ENCODE results near the gene FBLIM1. TPM values are rescaled to one million over a fixed set of nuclear protein-coding genes. Genes with fewer than 3 reads are reported as not detected.
A peak's percentile ranks its signal among the peaks of the same experiment; 100 is the strongest.

FBLIM1 gene
- total RNA-seq, 1 experiment from 2014 or later: 9.0 TPM

GRCh38 chr1:15749399-15750291, 8.9 kb upstream of the FBLIM1 start:
- H3K27ac ChIP-seq: no peak overlapping the region
- DNase-seq: peak; percentile 42 to 51
- no peaks in the 10 kb centered on the region for H3K9me3 ChIP-seq (replicated peaks)
- peaks cover 6% of the 10 kb centered on the region; the same call in 1 of the 2 replicates for H3K4me1 ChIP-seq
- no peaks in the 10 kb centered on the region for H3K27me3 ChIP-seq
- no peak overlapping the region for H3K4me3 ChIP-seq
- no peaks in the 10 kb centered on the region for H3K36me3 ChIP-seq

- Histone ChIP-seq H3K27ac (no peak overlapping the region), H3K4me3 (no peak overlapping the region), H3K4me1 (peaks cover 14% of the 10 kb centered on the region), H3K27me3 (no peaks in the 10 kb centered on the region), H3K9me3 (replicated peaks) (0 out of 2 replicates have a peak, but pooled peaks cover 3% of the 10 kb centered on the region), H3K36me3 (no peaks in the 10 kb centered on the region)
- DNase-seq: no peak
These were observed 7.7 kb upstream of the FBLIM1 start for GRCh38 chr1:15750924-15751323.

GRCh38 chr1:15751717-15752116, 6.9 kb upstream of the FBLIM1 start:
- Histone ChIP-seq H3K27me3 (no peaks in the 10 kb centered on the region), H3K4me1 (peaks cover 21% of the 10 kb centered on the region), H3K9me3 (replicated peaks) (0 out of 2 replicates have a peak, but pooled peaks cover 3% of the 10 kb centered on the region), H3K36me3 (no peaks in the 10 kb centered on the region), H3K27ac (no peak overlapping the region), H3K4me3 (no peak overlapping the region)
- DNase-seq: no peak

- Histone ChIP-seq H3K4me3 (no peak overlapping the region), H3K4me1 (peaks cover 36% of the 10 kb centered on the region), H3K9me3 (replicated peaks) (0 out of 2 replicates have a peak, but pooled peaks cover 3% of the 10 kb centered on the region), H3K27ac (no peak overlapping the region), H3K27me3 (no peaks in the 10 kb centered on the region), H3K36me3 (no peaks in the 10 kb centered on the region)
- no peak for DNase-seq
These were observed 4.8 kb upstream of the FBLIM1 start for GRCh38 chr1:15753776-15754175.

GRCh38 chr1:15755021-15755645, 3.5 kb upstream of the FBLIM1 start:
- H3K27ac ChIP-seq: no peak overlapping the region
- peaks cover 38% of the 10 kb centered on the region for H3K4me1 ChIP-seq
- no peak for DNase-seq
- no peaks in the 10 kb centered on the region for H3K36me3 ChIP-seq
- no peaks in the 10 kb centered on the region for H3K27me3 ChIP-seq
- H3K4me3 ChIP-seq: no peak overlapping the region
- H3K9me3 ChIP-seq (replicated peaks): 0 out of 2 replicates have a peak, but pooled peaks cover 3% of the 10 kb centered on the region

GRCh38 chr1:15755646-15756040, 3.0 kb upstream of the FBLIM1 start:
- Histone ChIP-seq H3K9me3 (replicated peaks) (0 out of 2 replicates have a peak, but pooled peaks cover 3% of the 10 kb centered on the region), H3K27me3 (no peaks in the 10 kb centered on the region), H3K4me3 (no peak overlapping the region), H3K4me1 (peaks cover 40% of the 10 kb centered on the region), H3K27ac (no peak overlapping the region), H3K36me3 (no peaks in the 10 kb centered on the region)
- DNase-seq: peak in 1 of 2 experiments; percentile 43

GRCh38 chr1:15756143-15757015, 2.2 kb upstream of the FBLIM1 start:
- peaks cover 47% of the 10 kb centered on the region for H3K4me1 ChIP-seq
- no peaks in the 10 kb centered on the region for H3K27me3 ChIP-seq
- H3K36me3 ChIP-seq: no peaks in the 10 kb centered on the region
- H3K4me3 ChIP-seq: no peak overlapping the region
- H3K9me3 ChIP-seq (replicated peaks): 0 out of 2 replicates have a peak, but pooled peaks cover 3% of the 10 kb centered on the region
- peak; percentile 69 to 81 for DNase-seq
- H3K27ac ChIP-seq: no peak overlapping the region

GRCh38 chr1:15757016-15757543, 1.5 kb upstream of the FBLIM1 start:
- Histone ChIP-seq H3K9me3 (replicated peaks) (0 out of 2 replicates have a peak, but pooled peaks cover 3% of the 10 kb centered on the region), H3K4me3 (no peak overlapping the region), H3K36me3 (no peaks in the 10 kb centered on the region), H3K27ac (no peak overlapping the region), H3K27me3 (no peaks in the 10 kb centered on the region), H3K4me1 (peaks cover 47% of the 10 kb centered on the region)
- no peak for DNase-seq

GRCh38 chr1:15757575-15758342, 836 bp upstream of the FBLIM1 start:
- Histone ChIP-seq H3K27me3 (no peaks in the 10 kb centered on the region), H3K9me3 (replicated peaks) (0 out of 2 replicates have a peak, but pooled peaks cover 3% of the 10 kb centered on the region), H3K4me3 (no peak overlapping the region), H3K4me1 (peaks cover 47% of the 10 kb centered on the region), H3K27ac (no peak overlapping the region), H3K36me3 (no peaks in the 10 kb centered on the region)
- DNase-seq: peak; percentile 54 to 68

GRCh38 chr1:15758953-15759661, 512 bp downstream of the FBLIM1 start:
- Histone ChIP-seq H3K27me3 (no peaks in the 10 kb centered on the region), H3K4me3 (peak overlapping the region; percentile 62), H3K9me3 (replicated peaks) (0 out of 2 replicates have a peak, but pooled peaks cover 3% of the 10 kb centered on the region), H3K27ac (no peak overlapping the region), H3K4me1 (peaks cover 47% of the 10 kb centered on the region), H3K36me3 (no peaks in the 10 kb centered on the region)
- DNase-seq: peak; percentile 47 to 59

GRCh38 chr1:15760520-15761211, 2.1 kb downstream of the FBLIM1 start:
- Histone ChIP-seq H3K27ac (peak overlapping the region; percentile 2; the same call in 1 of the 2 replicates), H3K4me3 (peak overlapping the region; percentile 34), H3K27me3 (no peaks in the 10 kb centered on the region), H3K4me1 (peaks cover 41% of the 10 kb centered on the region), H3K36me3 (no peaks in the 10 kb centered on the region), H3K9me3 (replicated peaks) (no peaks in the 10 kb centered on the region)
- DNase-seq: peak; percentile 72 to 84

- Histone ChIP-seq H3K4me1 (peaks cover 34% of the 10 kb centered on the region), H3K4me3 (no peak overlapping the region), H3K27me3 (no peaks in the 10 kb centered on the region), H3K9me3 (replicated peaks) (no peaks in the 10 kb centered on the region), H3K27ac (no peak overlapping the region), H3K36me3 (no peaks in the 10 kb centered on the region)
- DNase-seq: no peak
These were observed 3.0 kb downstream of the FBLIM1 start for GRCh38 chr1:15761366-15762128.
